GM12878 (cell line): ENCODE measurements around the gene PTPN22. TPM values are rescaled to one million over a fixed set of nuclear protein-coding genes. Genes with fewer than 3 reads are reported as not detected.

Experiments used
- CBFB ChIP-seq: IDR thresholded peaks from 2 replicates; pipeline ENCODE4 v1.6.1; 2016; ENCODE audit warnings: antibody characterized with exemption, low read depth
- CEBPB ChIP-seq, 2 experiments: fragments of 150-350 bp in 1 of 2; IDR thresholded peaks; 2 replicates each; pipeline ENCODE4 v1.6.1; 2012 to 2014; ENCODE audit warnings: low read depth in 2 of 2, low read length in 2 of 2, borderline replicate concordance in 1 of 2, inconsistent platforms in 1 of 2
- CHD4 ChIP-seq: fragments of 200-600 bp; sonication (generic); IDR thresholded peaks from 2 replicates; pipeline ENCODE4 v1.6.1; 2016; ENCODE audit warnings: mild to moderate bottlenecking
- DPF2 ChIP-seq: fragments of 450-650 bp; IDR thresholded peaks from 2 replicates; pipeline ENCODE4 v1.6.1; 2017; ENCODE audit warnings: mild to moderate bottlenecking
- E2F4 ChIP-seq: IDR thresholded peaks from 2 replicates; pipeline ENCODE4 v1.6.1; 2012; ENCODE audit warnings: low read depth, low read length, improper control_type of control experiment
- EGR1 ChIP-seq, 2 experiments: IDR thresholded peaks; 1 replicate in 1 of 2; 2 replicates in 1 of 2; pipeline ENCODE4 v1.6.1; 2011 to 2012; ENCODE audit warnings: low read depth in 2 of 2, low read length in 2 of 2, borderline replicate concordance in 1 of 2, mild to moderate bottlenecking in 1 of 2, moderate library complexity in 1 of 2
- EP300 ChIP-seq, 2 experiments: fragments of 150-350 bp in 1 of 2; IDR thresholded peaks; 2 replicates each; pipeline ENCODE4 v1.6.1; 2011 to 2012; ENCODE audit warnings: low read depth in 2 of 2, low read length in 2 of 2, borderline replicate concordance in 1 of 2, improper control_type of control experiment in 1 of 2, inconsistent platforms in 1 of 2; ENCODE audit not compliant: control insufficient read depth in 1 of 2
- ETV6 ChIP-seq, 2 experiments: fragments of 450-650 bp in 1 of 2; IDR thresholded peaks in 1 of 2; conservative IDR thresholded peaks in 1 of 2; 2 replicates each; pipeline ENCODE4 v1.6.1; 2014; ENCODE audit warnings: antibody characterized with exemption in 1 of 2, borderline replicate concordance in 1 of 2, low read depth in 1 of 2, mild to moderate bottlenecking in 1 of 2, moderate library complexity in 1 of 2
- HCFC1 ChIP-seq: fragments of 150-350 bp; IDR thresholded peaks from 2 replicates; pipeline ENCODE4 v1.6.1; 2014; ENCODE audit warnings: low read length
- HDAC2 ChIP-seq: fragments of 200-600 bp; sonication (generic); IDR thresholded peaks from 2 replicates; pipeline ENCODE4 v1.6.1; 2017
- JUND ChIP-seq: IDR thresholded peaks from 2 replicates; pipeline ENCODE4 v1.6.1; 2012; ENCODE audit warnings: low read depth, mild to moderate bottlenecking, low read length, improper control_type of control experiment, moderate library complexity
- MTA2 ChIP-seq: fragments of 450-650 bp; IDR thresholded peaks from 2 replicates; pipeline ENCODE4 v1.6.1; 2016; ENCODE audit warnings: low read depth, mild to moderate bottlenecking, moderate library complexity
- NFIC ChIP-seq: IDR thresholded peaks from 2 replicates; pipeline ENCODE4 v1.6.1; 2012; ENCODE audit warnings: low read depth, mild to moderate bottlenecking, inconsistent platforms, low read length, moderate library complexity
- NFYA ChIP-seq: IDR thresholded peaks from 2 replicates; pipeline ENCODE4 v1.6.1; 2011; ENCODE audit warnings: low read depth, mild to moderate bottlenecking, low read length, improper control_type of control experiment, borderline replicate concordance
- PKNOX1 ChIP-seq: fragments of 450-650 bp; IDR thresholded peaks from 2 replicates; pipeline ENCODE4 v1.6.1; 2016; ENCODE audit warnings: mild to moderate bottlenecking
- RB1 ChIP-seq: fragments of 450-650 bp; formaldehyde crosslinking; IDR thresholded peaks from 2 replicates; pipeline ENCODE4 v1.6.1; 2017; ENCODE audit warnings: mild to moderate bottlenecking, borderline replicate concordance
- REST ChIP-seq: IDR thresholded peaks from 2 replicates; pipeline ENCODE4 v1.6.1; 2012; ENCODE audit warnings: mild to moderate bottlenecking, low read depth, low read length
- RUNX3 ChIP-seq: IDR thresholded peaks from 2 replicates; pipeline ENCODE4 v1.6.1; 2012; ENCODE audit warnings: low read length, inconsistent platforms
- SMC3 ChIP-seq: IDR thresholded peaks from 2 replicates; pipeline ENCODE4 v1.6.1; 2011; ENCODE audit warnings: low read length, improper control_type of control experiment, borderline replicate concordance
- SRF ChIP-seq, 2 experiments: IDR thresholded peaks; 2 replicates each; pipeline ENCODE4 v1.6.1; 2011; ENCODE audit warnings: low read depth in 2 of 2, low read length in 2 of 2, mild to moderate bottlenecking in 1 of 2, moderate library complexity in 1 of 2
- STAT3 ChIP-seq: IDR thresholded peaks from 2 replicates; pipeline ENCODE4 v1.6.1; 2011; ENCODE audit warnings: low read depth, low read length, improper control_type of control experiment
- YBX1 ChIP-seq: fragments of 450-650 bp; IDR thresholded peaks from 2 replicates; pipeline ENCODE4 v1.6.1; 2016; ENCODE audit warnings: antibody characterized with exemption
- polyA plus RNA-seq, 11 experiments: library from polyadenylated mRNA; depleted of rRNA in 4 of 11; unstranded in 6 of 11; stranded (reverse) in 5 of 11; fragments of >200 nt; fragmentation: Nextera tagmentation in 4 of 11; fragmentation: Illumina TruSeq in 1 of 11; extraction: Ambion mirVana in 4 of 11; extraction: Trizol in 1 of 11; gene quantifications; 1 replicate in 1 of 11; 2 replicates in 10 of 11; pipeline versions ENCODE4 v1.2.1 to v1.2.3, GENCODE V29; 2011 to 2016; ENCODE audit warnings: inconsistent platforms in 2 of 11, missing spikeins in 2 of 11, low read depth in 1 of 11
- total RNA-seq, 4 experiments: library from RNA; depleted of rRNA in 3 of 4; stranded (reverse); fragments of >200 nt in 3 of 4; fragmentation: Illumina TruSeq in 1 of 4; extraction: Trizol in 1 of 4; gene quantifications; 2 replicates each; pipeline versions ENCODE4 v1.2.1 to v1.2.3, GENCODE V29; 2013 to 2021

The PTPN22 gene
- total and polyA plus RNA-seq, 10 of the 15 experiments (the other 5 are each of a cell fraction or from before 2014, with no cell fraction given), result 22.8 to 65.1 (median 44.9) TPM

- no peak for TF ChIP-seq REST
- TF ChIP-seq CBFB, result peak; percentile 99
- no peak for TF ChIP-seq CHD4
- peak; percentile 81; the same call in 1 of the 2 replicates for TF ChIP-seq NFIC
- no peak; a peak in 1 of 4 replicates for TF ChIP-seq CEBPB (IDR thresholded peaks at IDR 0.05; ENCODE audit: borderline replicate concordance in 1 of 2, low read depth in 2 of 2, low read length in 2 of 2)
- TF ChIP-seq NFYA, result no peak
- TF ChIP-seq YBX1, result no peak
- TF ChIP-seq EGR1 (IDR thresholded peaks at IDR 0.05; ENCODE audit: borderline replicate concordance in 1 of 2, low read depth in 2 of 2, low read length in 2 of 2), result 0 out of 3 replicates have a peak, but pooled peaks of 1 of the 2 experiments have one; percentile 20
- no peak; the same call in 1 of the 2 replicates for TF ChIP-seq RB1
- peak in 1 of 2 experiments; percentile 86; a peak in 3 of 4 replicates for TF ChIP-seq EP300 (IDR thresholded peaks at IDR 0.05; ENCODE audit: borderline replicate concordance in 1 of 2, control insufficient read depth in 1 of 2, low read depth in 2 of 2, low read length in 2 of 2)
- no peak; the same call in 1 of the 2 replicates for TF ChIP-seq STAT3
- TF ChIP-seq ETV6 (conservative IDR thresholded peaks at IDR 0.05 in 1 of 2, IDR thresholded peaks at IDR 0.05 in 1 of 2; ENCODE audit: borderline replicate concordance in 1 of 2, low read depth in 1 of 2), result peak; percentile 60 to 61; a peak in 1 of 4 replicates
- peak; percentile 90 for TF ChIP-seq DPF2
- TF ChIP-seq MTA2, result peak; percentile 82
- no peak for TF ChIP-seq SRF (IDR thresholded peaks at IDR 0.05; ENCODE audit: low read depth in 2 of 2, low read length in 2 of 2)
- TF ChIP-seq JUND, result peak; percentile 68; the same call in 1 of the 2 replicates
- TF ChIP-seq SMC3, result no peak
- no peak for TF ChIP-seq E2F4
- no peak for TF ChIP-seq HDAC2
- TF ChIP-seq PKNOX1, result peak; percentile 58
- peak; percentile 100 for TF ChIP-seq RUNX3
- peak; percentile 14; the same call in 1 of the 2 replicates for TF ChIP-seq HCFC1
Observed at GRCh38 chr1:113871597-113872113, at the start of gene PTPN22 (continued).
